ENCODE measurements around the gene FCRL5.
"Not testable (repeated sequence)": the region's sequence is repeated elsewhere in the genome, so short reads cannot be mapped to it uniquely, and the experiment has no call there.

FCRL5 gene

DNA sequence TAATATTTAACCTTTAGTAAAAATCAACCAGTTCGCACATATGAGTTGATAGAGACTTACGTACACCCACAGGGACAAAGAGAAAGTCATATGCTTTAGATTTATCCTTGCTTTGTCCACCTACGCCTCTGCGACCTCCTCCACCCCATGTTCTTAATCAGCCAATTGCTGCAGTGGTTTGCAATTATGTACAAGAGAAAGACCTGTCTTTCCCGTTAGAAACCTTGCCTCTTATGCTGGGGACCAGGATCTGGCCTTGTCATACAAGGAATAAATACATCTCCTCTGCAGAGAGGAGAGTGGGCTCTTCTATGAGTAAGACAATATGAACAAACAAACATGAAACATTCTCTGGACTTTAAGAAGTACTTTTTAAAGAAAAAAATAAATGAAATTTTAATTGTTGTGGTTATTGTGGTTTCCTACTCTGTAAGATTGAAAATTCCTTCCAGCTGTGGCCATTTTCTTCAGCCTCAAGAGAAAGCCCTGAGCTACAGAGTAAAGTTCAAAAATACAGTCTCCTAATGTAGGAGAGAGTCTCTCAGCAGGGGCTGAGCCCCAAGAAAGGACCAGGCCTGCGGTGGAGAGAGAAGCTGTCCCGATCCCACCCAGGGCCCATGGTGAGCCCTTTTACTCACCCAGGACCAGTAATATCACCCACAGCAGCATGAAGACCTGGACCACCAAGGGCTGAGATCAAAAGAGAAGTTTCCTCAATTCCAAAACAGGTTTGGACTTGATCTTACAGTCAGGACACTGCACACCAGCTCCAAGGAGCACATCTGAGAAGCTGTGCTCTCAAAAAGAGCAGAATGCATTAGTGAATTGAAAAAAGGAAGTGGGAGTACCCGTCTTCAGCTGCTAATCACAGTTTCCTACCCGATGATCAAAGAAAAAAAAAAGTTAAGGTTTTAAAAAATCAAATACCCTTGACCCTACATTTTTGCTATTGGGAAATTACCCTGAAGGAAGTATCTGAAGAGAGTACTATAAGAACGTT is at the start of gene FCRL5:
Gene FCRL5 (minus strand): TSS at position 822 of the 1,000 bp plus-strand sequence. CDS start 153 bp downstream, at position 669.
- DNase-seq, result no peak

DNA sequence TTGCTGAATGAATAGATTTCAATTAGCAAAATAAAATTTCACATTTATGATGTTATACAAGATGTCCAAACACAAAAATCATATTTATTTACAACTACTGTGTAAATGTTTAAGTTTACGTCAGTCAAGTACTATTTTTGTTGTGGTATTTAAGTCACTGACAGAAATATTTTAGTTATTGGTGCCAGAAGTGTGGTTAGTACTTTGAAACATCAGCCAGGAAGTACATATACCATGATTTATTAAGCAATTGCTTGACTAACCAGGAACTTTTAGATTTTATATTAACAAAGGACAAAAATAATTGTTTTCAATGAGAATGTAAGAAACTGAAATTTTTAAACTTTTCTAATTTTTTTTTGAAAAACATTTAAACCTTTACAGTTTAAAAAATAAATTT is 47.9 kb upstream of the FCRL5 start:
- DNase-seq, result no peak

DNA sequence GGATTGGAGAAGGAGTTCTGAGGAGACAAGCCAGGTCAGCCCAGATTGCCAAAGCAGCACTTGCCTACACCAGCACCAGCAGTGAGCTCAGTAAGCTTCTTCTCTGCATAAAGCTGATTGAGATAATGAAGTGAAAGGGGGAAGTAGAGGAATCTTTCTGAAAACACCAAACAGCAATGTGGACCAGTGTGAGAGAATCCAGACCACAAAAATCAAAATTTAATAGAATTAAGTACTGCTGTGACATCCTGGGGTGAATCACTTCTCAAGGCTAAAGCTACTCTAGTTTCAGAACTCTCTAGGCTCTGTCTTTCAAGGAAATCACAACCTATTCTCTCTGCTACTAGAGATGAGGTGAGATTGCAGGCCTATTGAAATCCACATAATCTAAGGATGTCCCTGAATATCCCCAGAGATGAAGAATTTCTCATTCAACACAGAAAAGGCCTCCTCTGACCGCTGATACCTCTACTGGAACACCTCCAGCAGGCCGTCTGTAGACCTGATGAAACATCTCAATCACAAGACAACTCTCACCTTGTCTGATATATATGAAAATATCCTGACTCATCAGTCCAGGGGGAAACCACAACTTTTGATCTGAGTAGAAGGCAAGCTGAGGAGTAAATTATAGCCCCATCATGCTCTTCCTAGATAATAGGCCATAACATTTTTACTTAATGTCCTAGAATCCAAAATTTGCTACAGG is 45.8 kb upstream of the FCRL5 start, which contains the start of gene FCRL4:
Gene FCRL4 (minus strand): TSS at position 127 of the 709 bp plus-strand sequence. CDS start 141 bp downstream, outside the sequence.
- DNase-seq, result no peak

DNA sequence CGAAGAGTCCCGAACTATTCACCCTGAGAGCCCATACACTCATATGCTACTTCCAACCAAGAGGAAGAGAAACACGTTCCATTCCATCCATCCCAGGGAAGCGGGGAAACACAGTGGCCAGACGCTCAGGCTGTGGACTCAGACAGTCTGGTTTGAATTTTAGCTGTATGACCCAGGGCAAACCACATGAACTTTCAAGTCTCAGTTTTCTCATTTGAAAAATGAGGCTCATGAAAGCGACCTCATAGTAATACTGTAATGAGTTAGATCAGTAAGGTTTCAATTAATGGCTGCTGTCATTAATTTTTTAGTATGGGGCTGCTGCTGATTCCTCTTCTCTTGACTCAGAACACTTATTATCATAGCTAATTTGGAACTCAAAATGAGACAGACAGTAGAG is 44.1 kb upstream of the FCRL5 start:
- no peak for DNase-seq

DNA sequence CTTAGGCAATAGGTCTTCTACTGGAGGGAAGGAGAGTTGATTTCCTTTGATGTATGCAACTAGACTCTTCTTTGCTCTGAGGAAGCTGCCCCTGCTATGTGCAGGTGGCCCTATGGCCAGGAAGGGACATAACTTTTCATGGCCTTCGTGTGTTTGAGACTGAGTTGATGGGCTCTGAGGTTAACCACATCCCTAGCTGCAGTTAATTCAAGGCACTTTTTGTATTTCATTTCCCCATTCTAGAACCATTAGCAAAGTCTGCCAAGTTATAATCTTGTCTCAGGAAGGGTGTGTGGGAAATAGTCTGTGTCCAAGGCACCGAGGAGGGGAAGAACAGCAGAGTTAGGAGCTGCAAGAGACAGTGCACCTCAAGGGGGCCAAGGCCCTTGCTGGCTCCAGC is 43.0 kb upstream of the FCRL5 start:
- no peak for DNase-seq

DNA sequence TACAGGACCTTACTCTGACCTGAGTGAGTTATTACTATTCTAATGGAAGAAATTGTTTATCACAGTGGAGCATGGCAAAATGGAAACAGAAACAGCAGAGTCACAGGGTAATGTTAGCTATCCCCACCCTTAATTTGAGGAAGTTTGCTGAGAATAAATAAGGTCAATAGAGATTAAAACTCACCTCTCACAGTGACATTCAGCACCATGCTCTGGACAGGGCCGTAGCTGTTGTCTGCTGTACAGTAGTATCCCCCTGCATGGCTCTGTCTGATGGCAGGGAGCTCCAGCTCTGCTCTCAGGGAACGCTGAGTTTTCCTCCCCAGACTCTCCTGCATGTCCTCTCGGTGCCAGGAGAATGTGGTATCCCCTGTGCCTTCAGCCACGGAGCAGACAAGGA is 33.7 kb upstream of the FCRL5 start:
- DNase-seq, result no peak

DNA sequence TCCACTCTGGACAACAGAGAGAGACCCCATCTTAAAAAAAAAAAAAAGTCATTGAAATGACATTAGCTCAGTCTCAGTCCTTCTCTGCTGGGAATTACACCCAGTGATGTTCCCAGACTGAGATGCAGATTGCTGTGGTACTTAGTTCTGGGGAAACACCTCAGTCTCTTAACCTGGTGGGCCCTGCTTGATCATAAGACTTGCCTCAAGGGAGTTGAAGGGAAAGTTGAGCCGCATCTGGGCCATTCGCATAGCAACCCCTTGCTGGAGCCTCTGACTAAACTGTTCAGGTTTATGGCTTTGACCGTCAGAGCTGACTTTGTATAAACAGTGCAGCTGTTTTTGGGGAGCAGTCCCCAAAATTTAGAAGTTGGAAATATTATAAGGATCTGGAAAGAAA is 32.2 kb upstream of the FCRL5 start:
- DNase-seq, result no peak

DNA sequence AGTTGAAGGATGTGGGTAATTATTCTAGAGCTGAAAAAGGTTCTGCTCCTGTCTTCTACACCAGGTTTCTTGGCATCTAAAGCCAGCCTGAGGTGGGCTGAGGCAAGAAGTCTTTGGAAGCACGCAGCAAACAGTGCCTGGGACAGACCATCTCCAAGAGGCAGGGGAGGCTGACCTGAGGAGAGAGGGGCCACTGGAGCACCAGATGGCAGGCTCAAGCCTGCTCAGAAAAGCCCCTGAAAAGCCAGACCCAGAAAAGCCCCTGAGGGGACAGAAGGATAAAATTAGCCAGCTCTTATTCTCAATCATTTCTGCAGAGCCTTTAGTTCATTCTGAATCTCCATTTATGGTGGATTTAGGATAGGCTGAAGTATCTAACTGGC is 28.5 kb upstream of the FCRL5 start:
- no peak for DNase-seq

DNA sequence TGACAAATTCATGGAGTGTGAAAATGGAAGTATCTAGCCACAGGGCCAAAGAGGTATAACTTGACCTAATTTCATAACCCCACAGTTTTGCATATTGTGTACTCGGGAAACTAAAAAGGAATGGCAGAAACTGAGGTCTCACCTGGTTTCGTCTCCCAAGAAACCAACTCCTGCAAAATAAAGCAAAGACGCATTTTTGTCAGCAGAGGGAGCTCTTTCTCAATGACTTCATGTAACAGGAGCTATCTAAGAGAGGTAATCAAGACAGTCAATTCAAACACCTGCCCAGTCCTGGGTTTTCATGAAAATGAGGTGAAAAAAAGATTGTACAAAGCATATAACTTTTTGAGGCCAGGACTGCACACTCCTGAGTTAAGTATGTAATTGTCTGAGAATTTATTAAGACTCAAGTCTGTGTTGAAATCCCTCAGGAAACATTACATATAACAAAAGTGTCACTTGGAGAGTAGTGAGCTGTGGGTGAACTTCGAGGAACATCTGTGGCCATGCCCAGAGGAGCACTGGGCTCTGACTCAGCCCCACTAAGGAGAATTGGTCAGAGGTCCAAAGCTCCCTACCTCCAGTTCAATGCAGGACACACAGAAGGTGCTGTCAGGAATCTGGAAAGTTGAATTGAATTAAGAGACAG is 28.0 kb upstream of the FCRL5 start:
- peak; percentile 35 for DNase-seq

DNA sequence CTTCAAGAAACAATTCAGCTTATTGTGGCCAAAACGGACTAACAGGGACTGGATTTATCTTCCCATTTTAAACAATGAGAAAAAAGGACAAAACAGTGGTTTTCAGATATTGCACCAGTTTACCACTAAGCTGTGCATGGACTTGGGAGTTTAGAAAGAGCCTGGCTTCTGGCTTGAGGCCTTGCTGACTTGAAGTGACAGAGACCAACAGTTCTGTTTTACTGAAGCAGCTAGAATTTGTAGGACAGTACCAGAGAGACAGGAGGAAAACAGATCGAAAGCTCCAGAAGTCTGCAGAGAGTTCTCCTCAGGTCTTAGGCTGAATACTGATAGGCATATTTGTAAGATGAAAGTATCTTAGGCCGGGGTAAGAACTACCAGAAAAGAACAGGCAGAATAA is 25.1 kb upstream of the FCRL5 start:
- DNase-seq, result no peak

DNA sequence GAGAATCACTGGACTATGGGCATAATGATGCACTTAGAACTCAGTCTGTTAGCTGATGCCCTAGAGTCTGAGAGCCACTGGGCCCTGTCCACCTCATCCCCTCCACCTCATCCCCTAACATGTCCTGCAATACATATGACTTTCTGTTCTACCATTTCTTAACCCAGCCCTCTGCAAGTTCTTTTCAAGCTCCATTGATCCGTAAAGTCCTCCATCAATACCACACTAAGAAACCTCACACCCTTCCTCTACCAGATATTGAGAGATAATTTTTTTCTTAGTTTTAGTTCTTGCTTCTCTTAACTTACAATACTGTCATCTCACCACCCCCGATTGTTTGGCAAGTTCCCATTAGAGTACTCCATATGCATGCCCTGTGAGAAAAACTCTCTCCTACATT is 23.4 kb upstream of the FCRL5 start:
- no peak for DNase-seq

DNA sequence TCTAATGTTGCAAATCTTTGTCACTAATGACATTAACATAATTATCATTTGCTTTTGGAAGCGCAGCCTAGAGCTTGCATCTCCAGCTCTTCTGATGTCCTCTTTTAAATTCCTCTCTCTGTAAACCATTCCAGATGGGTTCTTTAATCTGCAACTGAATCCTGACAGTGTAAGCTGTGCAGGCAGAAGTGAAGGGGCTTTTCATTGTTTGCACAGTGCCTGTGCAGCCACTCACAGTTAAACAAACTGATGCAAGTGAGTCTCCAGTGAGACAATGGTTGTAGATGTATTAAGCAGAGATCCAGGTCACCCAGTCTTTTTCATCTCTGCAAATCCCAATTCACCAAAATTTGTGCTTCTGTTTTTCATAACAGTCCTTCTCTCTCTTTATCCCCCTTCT is 22.5 kb upstream of the FCRL5 start:
- DNase-seq, result no peak

DNA sequence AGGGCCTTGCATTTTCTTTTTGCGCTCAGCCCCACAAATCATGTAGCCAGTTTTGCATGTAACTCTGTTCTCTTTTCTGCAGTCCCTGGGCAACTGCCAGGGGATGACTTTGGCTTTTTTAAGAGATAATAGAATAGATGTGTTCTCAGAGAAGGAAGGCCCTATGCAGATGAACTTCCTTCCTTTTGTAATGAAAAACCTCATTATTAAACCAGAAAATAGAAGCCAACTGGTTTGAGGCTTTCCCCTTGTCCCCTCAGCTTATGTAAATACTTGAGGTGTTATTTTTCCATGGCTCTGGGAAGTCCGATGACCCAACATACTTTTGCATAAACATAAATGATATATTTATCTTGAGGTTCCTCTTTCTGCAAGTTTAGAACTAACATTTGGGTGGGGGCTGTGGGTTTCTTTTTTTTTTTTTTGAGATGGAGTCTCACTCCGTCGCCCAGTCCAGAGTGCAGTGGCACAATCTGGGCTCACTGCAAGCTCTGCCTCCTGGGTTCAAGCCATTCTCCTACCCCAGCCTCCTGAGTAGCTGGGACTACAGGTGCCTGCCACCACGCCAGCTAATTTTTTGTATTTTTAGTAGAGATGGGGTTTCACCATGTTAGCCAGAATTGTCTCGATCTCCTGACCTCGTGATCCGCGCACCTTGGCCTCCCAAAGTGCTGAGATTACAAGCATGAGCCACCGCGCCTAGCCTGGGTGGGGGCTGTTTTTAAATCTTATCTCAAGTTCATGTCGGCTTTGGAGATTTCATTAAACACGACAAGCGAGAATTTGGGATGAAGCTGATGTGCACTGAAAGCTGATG is 14.4 kb upstream of the FCRL5 start:
- DNase-seq, result no peak

DNA sequence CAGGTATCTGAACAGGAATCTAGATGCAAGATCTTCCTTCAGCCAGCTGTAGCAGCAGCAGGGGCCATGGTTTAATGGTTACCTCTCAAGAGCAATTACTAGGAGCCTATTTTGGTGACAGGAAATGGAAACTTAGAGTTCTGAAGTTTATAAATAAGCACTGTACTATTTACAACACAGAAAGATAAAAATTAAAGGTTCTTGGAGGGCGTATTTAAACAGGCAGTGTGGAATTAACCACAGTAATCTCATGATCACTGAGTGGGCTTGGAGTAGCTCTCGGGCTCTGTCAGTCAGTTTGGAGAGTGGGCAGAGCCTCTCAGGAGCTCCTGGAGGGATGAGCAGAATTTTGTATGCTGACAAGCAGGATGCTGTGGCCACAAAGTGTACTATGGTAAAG is 10.2 kb upstream of the FCRL5 start:
- no peak for DNase-seq

DNA sequence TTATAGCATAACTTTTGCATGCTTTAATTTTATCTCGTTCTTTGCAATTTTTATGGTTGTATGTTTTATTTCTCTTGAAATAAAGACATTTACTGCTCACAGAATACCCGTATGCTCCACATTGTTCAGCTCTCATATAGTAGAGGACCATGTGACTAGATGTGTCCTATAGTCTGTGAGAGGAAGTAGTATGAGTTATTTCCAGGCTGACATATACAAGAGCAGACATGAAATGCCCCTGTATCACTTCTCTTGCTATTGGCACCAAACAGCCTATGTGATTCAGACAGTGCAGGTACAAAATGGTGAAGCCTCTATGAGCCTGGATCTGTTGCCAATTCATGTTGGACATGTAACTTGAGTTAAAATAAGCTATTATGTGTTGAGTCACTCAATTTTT is 5.8 kb upstream of the FCRL5 start:
- no peak for DNase-seq

DNA sequence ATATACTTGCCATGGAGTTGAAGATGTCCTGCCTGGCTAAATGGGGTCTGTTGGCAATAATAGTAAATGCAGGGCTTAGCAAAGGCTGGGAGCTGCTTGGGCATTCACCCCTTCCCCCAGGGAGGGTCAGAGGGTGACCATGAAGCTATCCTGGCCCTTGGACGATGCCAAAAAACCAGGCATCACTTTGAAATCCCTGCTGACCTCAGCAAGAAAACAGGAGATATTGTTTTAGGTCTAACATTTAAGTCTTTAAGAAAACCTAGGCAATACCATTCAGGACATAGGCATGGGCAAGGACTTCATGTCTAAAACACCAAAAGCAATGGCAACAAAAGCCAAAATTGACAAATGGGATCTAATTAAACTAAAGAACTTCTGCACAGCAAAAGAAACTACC is 4.2 kb downstream of the FCRL5 start:
- not testable (repeated sequence) for DNase-seq

DNA sequence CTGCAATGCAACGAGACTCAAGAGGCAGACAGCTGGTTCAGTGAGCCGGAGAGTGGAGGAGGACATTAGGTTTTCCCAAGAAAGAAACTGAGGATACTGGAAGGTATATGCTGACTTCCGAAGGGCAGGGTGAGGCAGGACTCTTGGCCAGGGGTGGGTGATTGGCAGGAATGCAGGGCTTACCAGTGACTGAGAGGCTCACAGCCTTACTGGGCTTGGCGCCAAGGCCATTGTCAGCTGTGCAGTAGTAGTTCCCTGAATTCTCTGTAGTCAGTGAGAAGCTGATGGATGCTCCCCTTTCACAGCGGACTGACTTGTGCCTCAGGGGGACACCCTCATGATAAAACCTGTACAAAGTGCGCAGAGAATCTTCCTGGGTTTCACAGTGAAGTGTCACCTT is 9.6 kb downstream of the FCRL5 start:
- DNase-seq, result no peak

DNA sequence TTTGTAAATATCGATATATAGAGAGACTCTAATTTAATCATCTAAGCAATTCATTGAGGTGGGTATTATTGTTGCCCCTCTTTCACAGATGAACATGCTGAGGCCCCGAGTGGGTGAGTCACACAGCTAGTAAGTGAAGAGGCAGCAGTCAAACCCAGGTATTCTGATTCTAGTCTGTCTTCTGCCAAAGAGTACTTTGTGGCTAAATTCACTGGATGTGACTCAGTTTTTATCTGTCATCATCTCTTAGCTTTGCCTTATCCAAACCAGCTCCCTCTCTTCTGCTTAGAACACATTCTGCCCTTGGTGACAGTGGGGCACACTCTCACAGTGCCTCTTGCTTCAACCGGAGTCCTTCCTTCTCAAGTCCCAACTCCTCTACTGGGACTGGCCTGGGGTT is 11.5 kb downstream of the FCRL5 start:
- DNase-seq, result no peak

DNA sequence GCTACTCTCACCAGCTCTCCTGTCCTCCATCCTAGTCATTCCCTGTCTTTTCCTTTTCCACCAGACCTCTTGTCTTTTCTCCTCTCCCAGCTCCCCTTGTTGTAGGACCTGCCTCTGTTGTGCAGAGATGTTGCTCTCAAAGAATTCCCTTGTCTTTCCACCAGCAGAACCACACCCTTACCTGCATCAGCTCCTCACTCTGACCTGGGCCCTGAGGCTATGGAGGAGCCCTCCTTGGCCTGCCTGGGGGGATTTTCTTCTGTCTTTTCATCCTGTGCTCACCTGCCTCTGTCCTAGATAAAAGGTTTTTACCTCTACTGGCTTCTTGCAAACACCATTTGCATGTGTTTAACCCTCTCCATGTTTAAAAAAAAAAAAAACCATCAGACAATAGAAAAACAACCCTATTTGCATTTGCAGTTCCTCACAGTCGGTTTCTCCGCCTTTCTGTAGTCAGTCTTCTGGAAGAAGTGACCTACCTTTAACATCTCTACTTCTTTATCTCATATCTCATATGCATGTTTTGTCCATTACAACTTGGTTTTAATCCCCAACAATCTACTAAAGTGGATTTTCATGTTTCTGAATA is 12.1 kb downstream of the FCRL5 start:
- DNase-seq, result no peak

DNA sequence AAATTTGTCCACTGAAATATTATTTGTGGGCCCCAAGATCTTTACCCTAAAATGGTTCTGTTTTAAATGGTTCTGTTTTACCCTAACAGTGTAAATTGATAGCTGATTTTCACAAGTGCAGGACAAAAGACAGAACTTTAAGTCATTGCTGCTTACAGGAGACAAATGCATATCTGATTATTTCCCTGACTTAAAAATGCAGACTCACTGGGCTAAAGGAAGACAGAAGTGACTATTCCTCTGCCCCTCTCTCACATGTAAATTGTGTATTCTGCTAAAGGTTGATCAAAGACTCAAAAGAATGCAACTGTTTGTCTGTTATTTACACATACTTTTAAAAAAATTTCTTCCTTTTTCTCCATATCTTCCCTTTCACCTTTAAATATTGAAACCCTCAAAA is 12.7 kb downstream of the FCRL5 start:
- DNase-seq, result no peak

DNA sequence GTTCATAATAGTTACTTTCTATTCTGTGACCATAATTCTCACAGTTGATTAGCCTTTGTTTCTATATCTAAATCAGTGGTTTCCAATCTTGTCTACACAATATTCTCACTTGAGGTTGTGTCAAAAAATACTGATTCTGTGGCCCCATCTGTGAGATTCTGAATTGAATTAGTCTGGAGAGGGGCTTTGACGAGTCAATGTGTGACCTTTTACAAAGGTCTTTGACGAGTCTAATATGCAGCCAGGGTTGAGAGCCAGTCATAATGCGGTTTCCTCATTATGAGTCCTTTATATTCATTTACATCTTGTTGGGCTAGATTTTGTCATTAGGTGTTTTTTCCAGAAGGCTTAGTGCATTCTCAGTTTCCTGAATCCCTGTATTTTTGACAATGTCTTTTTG is 19.7 kb downstream of the FCRL5 start:
- no peak for DNase-seq

DNA sequence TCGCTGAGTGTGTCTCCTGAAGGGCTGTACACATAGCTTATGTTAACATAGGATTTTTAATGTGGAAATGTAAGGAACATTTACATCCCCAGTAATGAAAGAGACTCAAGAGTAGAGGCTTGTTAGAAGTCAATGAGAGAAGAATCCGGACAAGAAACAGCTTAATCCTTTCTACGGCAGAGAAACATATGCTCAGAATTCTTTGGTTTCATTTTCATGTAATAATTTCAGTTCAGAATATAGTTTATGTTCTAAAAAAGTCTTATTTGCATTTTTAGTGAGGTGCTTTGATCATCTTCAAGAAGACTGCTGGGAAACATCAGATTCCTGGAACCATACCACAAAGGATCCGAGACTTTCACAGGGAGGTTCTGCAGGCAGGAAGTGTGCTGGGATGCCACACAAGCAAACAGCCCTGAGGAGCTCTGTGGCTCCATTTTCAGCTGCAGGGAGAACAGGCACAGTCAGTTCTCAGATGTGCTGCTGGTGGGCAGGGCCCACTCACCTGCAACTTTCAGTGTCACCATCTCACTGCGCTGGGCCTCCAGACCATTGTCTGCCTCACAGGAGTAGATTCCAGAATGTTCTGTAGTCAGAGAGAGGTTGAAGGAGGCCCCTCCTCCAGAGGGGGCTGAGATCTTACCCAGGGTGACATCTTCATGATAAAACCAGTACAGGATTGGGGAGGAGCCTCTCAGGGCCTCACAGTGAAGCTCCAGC is 28.4 kb downstream of the FCRL5 start:
- no peak for DNase-seq
